22Rv1 (cell line): Measurements from ENCODE around the gene NLRP1.

ENCODE experiments used
- CTCF ChIP-seq: fragments of 450-650 bp; IDR thresholded peaks from 2 replicates; pipeline ENCODE4 v1.5.1; 2017; ENCODE audit warnings: mild to moderate bottlenecking
- ZFX ChIP-seq: fragments of 450-650 bp; IDR thresholded peaks from 2 replicates; pipeline ENCODE4 v1.6.1; 2017; ENCODE audit warnings: antibody characterized with exemption, borderline replicate concordance

DNA sequence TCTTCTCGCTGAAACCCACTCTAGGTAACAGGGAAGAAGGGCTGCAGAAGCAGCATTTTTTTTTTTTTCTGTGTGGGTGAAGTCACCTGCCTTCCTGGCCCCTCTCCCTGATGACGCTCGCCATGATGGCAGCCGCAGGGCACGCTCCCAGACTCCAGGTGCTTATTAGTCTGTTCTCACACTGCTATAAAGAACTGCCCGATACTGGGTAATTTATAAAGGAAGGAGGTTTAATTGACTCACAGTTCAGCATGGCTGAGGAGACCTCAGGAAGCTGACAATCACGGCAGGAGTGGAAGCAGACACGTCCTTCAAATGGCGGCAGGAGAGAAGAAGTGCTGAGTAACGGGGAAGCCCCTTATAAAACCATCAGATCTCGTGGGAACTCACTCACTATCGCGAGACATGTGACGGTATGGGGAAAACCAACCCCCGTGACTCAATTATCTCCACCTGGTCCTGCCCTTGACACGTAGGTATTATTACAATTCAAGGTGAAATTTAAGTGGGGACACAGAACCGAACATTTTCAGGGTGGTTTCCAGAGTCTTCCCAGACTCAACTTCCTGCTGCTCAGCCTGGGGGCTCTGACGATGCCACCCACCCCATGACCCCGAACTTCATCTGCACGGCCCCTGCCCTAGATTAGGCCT lies 34.9 kb upstream of the NLRP1 start:
- no peak for TF ChIP-seq CTCF
- TF ChIP-seq ZFX: no peak
